ENCODE results near the gene CAV1.
A peak's percentile ranks its signal among the peaks of the same experiment; 100 is the strongest.
"Not testable (repeated sequence)": the region's sequence is repeated elsewhere in the genome, so short reads cannot be mapped to it uniquely, and the experiment has no call there.

Gene CAV1

DNA sequence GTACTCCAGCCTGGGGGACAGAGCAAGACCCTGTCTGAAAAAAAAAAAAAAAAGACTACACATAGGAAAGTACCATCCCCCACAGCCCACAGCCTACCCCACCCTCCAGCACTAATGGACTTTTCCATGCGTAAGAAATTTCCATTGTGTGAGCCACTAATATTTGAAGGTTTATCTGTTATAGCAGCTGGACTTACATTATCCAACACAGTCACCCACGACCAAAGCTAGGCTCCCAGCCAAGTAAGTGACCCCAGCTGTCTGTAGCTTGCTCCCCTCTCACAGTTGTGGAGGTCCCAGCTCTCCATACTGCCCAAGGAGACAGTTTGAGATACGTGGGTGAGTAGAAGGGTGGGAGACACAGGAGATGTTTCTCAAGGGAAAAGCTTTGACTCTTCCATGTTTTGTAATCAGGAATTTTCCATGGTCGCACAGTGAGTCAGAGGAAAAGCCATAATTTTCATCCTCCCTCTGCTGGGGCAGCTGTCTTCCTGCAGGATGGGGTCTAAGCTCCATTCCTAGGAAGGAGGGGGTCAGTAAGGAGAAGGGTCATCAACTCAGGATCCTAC lies 57.4 kb downstream of the CAV1 start:
- peak; percentile 47 for TF ChIP-seq CTCF (IDR thresholded peaks at IDR 0.05; ENCODE audit: low read depth, low read length)
- peak; percentile 54 to 76 for DNase-seq (ENCODE audit: low read depth in 2 of 2)
- H3K4me3 ChIP-seq (replicated peaks in 1 of 2; ENCODE audit: low read depth in 2 of 2, low read length in 2 of 2): no peak overlapping the region

DNA sequence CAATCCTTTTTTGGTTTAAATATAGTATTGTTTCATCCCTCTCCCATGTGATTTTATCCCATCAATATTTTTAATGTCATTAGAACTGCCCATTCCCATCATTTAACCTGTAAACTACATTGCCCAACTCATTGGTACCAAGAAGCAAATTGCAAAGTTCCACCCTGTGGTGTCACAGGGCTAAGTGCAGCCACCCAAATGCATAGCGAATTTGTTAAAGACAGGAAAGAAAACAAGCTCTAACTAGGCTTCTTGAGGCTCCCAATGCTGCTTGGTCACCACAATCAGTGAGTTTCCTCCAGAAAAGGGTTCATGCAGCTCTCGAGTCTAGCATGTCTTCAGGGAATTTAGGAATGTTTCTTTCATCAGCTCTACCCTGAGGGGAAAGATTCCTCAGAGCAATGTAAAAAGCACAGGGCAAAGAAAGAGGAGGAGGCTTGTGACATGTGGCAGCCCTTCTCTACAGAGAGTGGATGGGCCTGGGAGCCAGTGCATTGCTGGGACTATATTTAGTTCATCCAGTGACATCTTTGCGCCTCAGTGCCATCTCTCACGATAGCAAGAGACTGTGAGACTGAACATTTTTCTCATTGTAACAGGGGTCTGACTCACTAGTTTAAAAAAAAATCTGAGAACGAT lies 58.1 kb downstream of the CAV1 start:
- peak; percentile 81 to 94 for DNase-seq (ENCODE audit: low read depth in 2 of 2)
- no peak for TF ChIP-seq CTCF (IDR thresholded peaks at IDR 0.05; ENCODE audit: low read depth, low read length)

DNA sequence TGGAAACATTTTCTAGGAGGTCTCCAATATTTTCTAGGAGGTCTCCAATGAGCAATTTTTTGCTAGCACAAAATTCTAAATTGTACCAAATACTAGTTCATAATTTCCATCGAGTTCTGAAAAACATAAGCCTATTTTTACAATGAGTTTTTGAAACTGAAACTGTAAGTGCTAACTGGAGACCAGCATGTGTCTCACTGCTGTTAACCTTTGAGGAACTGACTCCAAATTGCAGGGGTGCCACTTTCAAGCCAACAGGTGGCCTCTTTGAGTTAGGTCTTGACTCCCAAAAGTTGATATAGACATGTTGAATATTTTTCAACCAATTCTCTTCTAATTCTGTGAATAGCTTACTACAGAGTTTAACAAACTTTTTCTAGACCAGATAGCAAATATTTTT lies 58.8 kb downstream of the CAV1 start:
- H3K4me3 ChIP-seq (replicated peaks in 1 of 2; ENCODE audit: low read depth in 2 of 2, low read length in 2 of 2): no peak overlapping the region
- TF ChIP-seq CTCF (IDR thresholded peaks at IDR 0.05; ENCODE audit: low read depth, low read length): no peak
- no peak for DNase-seq (ENCODE audit: low read depth in 2 of 2)

More for the DNA sequence above, 58.1 kb downstream of the CAV1 start:
- no peak overlapping the region for H3K4me3 ChIP-seq (replicated peaks in 1 of 2; ENCODE audit: low read depth in 2 of 2, low read length in 2 of 2)

DNA sequence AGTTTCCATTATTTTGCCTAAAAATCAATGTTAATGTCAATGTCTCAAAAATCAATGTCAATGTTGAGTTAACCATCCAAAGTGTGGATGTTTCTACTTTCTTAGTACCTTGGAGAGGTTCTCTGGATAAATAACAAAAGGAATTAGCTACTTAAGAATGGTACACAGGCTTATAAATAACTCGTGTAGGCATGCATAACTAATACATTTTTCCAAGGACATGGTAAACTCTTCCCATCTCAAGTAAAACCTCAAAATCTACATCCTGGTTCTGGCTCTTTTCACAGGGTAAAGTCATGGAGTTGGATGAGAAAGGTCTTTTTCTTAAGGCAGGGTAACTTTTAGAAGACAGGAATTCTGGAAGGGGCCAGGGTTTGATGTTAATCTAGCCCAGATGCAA lies 59.9 kb downstream of the CAV1 start:
- no peak overlapping the region for H3K4me3 ChIP-seq (replicated peaks in 1 of 2; ENCODE audit: low read depth in 2 of 2, low read length in 2 of 2)
- no peak for DNase-seq (ENCODE audit: low read depth in 2 of 2)
- no peak for TF ChIP-seq CTCF (IDR thresholded peaks at IDR 0.05; ENCODE audit: low read depth, low read length)

- H3K4me3 ChIP-seq (replicated peaks in 1 of 2; ENCODE audit: low read depth in 2 of 2, low read length in 2 of 2): no peak overlapping the region
- DNase-seq (ENCODE audit: low read depth in 2 of 2): no peak
- no peak for TF ChIP-seq CTCF (IDR thresholded peaks at IDR 0.05; ENCODE audit: low read depth, low read length)
Observed at GRCh38 chr7:116585392-116585791, 60.6 kb downstream of the CAV1 start.

GRCh38 chr7:116585967-116586366 lies 61.1 kb downstream of the CAV1 start:
- DNase-seq (ENCODE audit: low read depth in 2 of 2): no peak
- H3K4me3 ChIP-seq (replicated peaks in 1 of 2; ENCODE audit: low read depth in 2 of 2, low read length in 2 of 2): no peak overlapping the region
- no peak for TF ChIP-seq CTCF (IDR thresholded peaks at IDR 0.05; ENCODE audit: low read depth, low read length)

DNA sequence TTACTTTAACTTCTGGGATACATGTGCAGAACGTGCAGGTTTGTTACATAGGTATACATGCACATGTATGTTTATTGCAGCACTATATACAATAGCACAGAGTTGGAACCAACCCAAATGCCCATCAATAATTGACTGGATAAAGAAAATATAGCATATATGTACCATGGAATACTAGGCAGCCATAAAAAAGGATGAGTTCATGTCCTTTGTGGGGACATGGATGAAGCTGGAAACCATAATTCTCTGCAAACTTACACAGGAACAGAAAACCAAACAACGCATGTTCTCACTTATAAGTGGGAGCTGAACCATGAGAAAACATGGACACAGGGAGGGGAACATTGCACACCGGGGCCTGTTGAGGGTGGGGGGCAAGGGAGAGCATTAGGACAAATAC lies 62.4 kb downstream of the CAV1 start:
- H3K4me3 ChIP-seq (replicated peaks in 1 of 2; ENCODE audit: low read depth in 2 of 2, low read length in 2 of 2); DNase-seq (ENCODE audit: low read depth in 2 of 2): not testable (repeated sequence)
